NCI-H1417 (cell line): ENCODE data around the gene ETHE1.
"Not testable (repeated sequence)": the region's sequence is repeated elsewhere in the genome, so short reads cannot be mapped to it uniquely, and the experiment has no call there.

Experiments used
- DNase-seq, 3 experiments: peaks; one replicate each; lab custom pipeline; 2025; lab: John Stamatoyannopoulos, UW

The ETHE1 gene

GRCh38 chr19:43551399-43552197 is 24.6 kb upstream of the ETHE1 start:
- DNase-seq = no peak

- DNase-seq = no peak
These were observed 21.7 kb upstream of the ETHE1 start for GRCh38 chr19:43548706-43549105.

- not testable (repeated sequence) for DNase-seq
These were observed 20.9 kb upstream of the ETHE1 start for GRCh38 chr19:43547926-43548325.

- no peak for DNase-seq
These were observed 19.6 kb upstream of the ETHE1 start for GRCh38 chr19:43546581-43546980.

- DNase-seq = no peak
These were observed 19.0 kb upstream of the ETHE1 start for GRCh38 chr19:43545981-43546380.

GRCh38 chr19:43545276-43545675 is 18.3 kb upstream of the ETHE1 start:
- no peak for DNase-seq

- DNase-seq = no peak
These were observed 17.1 kb upstream of the ETHE1 start for GRCh38 chr19:43544077-43544476.

- no peak for DNase-seq
These were observed 15.1 kb upstream of the ETHE1 start for GRCh38 chr19:43541920-43542650.

GRCh38 chr19:43540381-43540780 is 13.4 kb upstream of the ETHE1 start:
- no peak for DNase-seq

- peak in 1 of 3 experiments; percentile 6 for DNase-seq
These were observed 11.9 kb upstream of the ETHE1 start for GRCh38 chr19:43538922-43539321.

- no peak for DNase-seq
These were observed 8.1 kb upstream of the ETHE1 start for GRCh38 chr19:43534816-43535761.

- DNase-seq = peak in 1 of 3 experiments; percentile 22
These were observed 7.4 kb upstream of the ETHE1 start for GRCh38 chr19:43534305-43534815.

- DNase-seq = peak; percentile 72 to 98 (median 86)
These were observed 6.7 kb upstream of the ETHE1 start for GRCh38 chr19:43533546-43534304.

- peak; percentile 91 to 97 (median 94) for DNase-seq
These were observed 6.1 kb upstream of the ETHE1 start, which contains the start of gene ZNF575 for GRCh38 chr19:43532962-43533545. TSS of gene ZNF575 (plus strand) at chr19:43533188. CDS start at chr19:43534423, 1,235 bp downstream.

GRCh38 chr19:43532571-43532961 is 5.6 kb upstream of the ETHE1 start:
- DNase-seq = peak in 1 of 3 experiments; percentile 83

- DNase-seq = peak; percentile 20 to 86 (median 69)
These were observed 1.0 kb upstream of the ETHE1 start for GRCh38 chr19:43527860-43528622.

- no peak for DNase-seq
These were observed 897 bp downstream of the ETHE1 start for GRCh38 chr19:43525836-43526771.

GRCh38 chr19:43524922-43525835 is 1.8 kb downstream of the ETHE1 start:
- no peak for DNase-seq
